Fibroblast of the aortic adventitia (primary cell): Measurements from ENCODE around the gene TRIB2. TPM values are rescaled to one million over a fixed set of nuclear protein-coding genes. Genes with fewer than 3 reads are reported as not detected.

Experiments
- DNase-seq: peaks from one replicate; pipeline ENCODE4 v3.0.0-alpha.2; 2010; ENCODE audit warnings: low read depth
- H3K4me3 ChIP-seq: 2 replicates; pipeline ENCODE4 v1.5.1; 2011; ENCODE audit warnings: low read depth, mild to moderate bottlenecking, control low read depth, low read length, moderate library complexity
- total RNA-seq: library from RNA; depleted of rRNA; stranded (reverse); fragments of >200 nt; gene quantifications from 2 replicates; pipeline ENCODE4 v1.2.3, GENCODE V29; 2012; ENCODE audit warnings: low replicate concordance
- TF ChIP-seq, protein P1 (sequence below): IDR thresholded peaks from 2 replicates; pipeline ENCODE4 v1.5.1; 2011; ENCODE audit warnings: mild to moderate bottlenecking, low read length, control low read depth, inconsistent platforms; ENCODE audit not compliant: insufficient read depth

The TRIB2 gene
- total RNA-seq, 1 donor: 39.9 TPM

DNA sequence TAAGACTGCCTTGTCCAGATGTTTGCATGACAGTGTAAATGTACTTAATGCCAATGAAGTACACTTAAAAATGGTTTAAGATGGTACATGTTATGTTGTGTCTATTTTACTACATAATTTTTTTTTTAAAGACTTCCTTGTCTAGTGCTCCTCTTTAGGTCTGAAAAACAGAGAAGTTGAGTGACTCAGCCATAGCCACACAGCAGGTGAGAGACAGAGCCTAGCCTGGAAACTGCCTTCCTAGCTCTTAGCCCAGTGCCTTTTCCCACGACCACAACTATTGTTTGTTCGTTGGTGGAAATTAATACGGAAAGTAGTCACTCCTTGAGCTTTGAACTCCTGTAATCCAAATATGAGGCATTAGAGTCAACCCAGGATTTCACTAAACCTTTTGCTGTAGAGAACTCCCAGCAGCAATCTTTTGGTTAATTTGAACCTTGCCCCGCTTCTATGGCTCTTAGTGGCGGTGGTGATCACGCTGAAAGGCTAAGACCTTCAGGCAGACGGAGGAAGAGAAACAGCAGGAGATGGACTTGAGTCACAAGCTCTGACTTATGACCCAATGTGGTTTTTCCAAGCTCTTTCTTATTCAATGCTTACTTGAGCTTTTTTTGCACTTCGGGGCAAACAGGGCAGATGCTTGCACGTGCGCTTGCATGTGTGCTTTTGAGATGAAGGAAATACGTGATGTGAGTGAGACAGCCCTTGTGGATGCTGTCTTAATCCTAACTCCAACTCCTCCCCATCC lies 21.2 kb downstream of the TRIB2 start:
- TF ChIP-seq, protein P1, sequence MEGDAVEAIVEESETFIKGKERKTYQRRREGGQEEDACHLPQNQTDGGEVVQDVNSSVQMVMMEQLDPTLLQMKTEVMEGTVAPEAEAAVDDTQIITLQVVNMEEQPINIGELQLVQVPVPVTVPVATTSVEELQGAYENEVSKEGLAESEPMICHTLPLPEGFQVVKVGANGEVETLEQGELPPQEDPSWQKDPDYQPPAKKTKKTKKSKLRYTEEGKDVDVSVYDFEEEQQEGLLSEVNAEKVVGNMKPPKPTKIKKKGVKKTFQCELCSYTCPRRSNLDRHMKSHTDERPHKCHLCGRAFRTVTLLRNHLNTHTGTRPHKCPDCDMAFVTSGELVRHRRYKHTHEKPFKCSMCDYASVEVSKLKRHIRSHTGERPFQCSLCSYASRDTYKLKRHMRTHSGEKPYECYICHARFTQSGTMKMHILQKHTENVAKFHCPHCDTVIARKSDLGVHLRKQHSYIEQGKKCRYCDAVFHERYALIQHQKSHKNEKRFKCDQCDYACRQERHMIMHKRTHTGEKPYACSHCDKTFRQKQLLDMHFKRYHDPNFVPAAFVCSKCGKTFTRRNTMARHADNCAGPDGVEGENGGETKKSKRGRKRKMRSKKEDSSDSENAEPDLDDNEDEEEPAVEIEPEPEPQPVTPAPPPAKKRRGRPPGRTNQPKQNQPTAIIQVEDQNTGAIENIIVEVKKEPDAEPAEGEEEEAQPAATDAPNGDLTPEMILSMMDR: no peak
- DNase-seq: no peak

DNA sequence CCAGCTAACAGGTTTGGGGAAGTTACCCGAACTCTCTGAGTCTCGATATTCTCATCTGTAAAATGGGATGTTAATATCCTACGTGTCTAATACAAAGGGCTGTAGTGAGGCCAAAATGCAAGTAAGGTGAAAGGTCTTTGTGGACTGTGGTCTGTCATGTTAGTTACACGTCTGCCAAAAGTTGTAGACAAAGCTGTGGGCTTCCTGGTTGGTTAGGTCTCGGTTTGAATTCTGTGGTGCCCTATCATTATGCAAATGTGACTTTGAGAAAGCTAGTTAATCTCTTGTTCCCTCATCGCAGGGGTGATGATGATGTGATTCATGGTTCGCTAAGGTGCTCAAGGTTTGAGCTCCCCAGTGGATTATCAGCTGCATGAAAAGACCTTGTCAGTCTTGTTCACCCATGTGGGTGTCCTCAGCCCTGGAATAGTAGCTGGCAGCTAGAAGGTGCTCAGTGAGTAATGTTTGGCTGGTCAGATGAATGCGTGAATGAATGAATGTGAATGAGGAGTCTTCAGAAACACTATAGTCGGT lies 23.1 kb downstream of the TRIB2 start:
- TF ChIP-seq, protein P1: no peak
- DNase-seq: no peak
- H3K4me3 ChIP-seq: no peak overlapping the region

More for the DNA sequence above, 21.2 kb downstream of the TRIB2 start:
- H3K4me3 ChIP-seq: no peak overlapping the region

DNA sequence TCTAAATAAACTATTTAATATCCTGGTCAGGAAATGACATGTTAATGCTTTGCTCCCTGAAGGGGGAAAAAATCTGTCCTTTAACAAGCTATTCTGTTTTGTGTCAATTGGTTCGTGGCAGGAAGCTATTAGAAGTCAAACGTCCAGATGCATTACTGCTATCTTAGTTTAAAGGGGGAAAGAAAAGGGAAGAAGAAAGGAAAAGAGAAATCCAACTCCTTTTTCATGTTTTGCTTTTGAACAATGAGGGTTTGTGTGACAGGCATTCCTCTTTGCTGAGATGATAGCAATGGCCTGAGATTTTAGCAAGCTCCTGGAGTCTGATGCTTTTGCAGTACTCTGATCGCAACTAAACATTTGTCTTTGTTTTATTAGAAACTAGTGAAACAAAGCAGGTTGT lies 24.6 kb downstream of the TRIB2 start:
- TF ChIP-seq, protein P1: no peak
- no peak for DNase-seq
- H3K4me3 ChIP-seq: no peak overlapping the region

DNA sequence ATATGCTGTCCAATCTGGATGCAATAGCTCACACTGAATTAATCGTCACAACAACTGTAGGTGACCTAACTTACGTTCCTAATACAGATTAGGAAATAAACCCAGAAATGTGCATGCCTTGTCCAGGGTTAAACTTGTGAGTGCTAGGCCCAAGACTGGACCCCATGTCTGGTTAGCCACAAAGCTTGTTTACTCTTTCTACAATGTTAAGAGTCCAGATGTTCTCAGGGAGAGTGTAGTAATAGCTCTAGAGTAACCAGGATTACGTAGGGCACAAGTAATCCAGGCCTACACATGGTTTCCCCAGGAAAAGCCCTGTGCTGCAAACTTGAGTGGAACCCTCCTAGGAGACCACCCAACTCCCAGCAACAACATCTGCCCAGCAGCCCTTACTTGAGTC lies 26.2 kb downstream of the TRIB2 start:
- DNase-seq: no peak

DNA sequence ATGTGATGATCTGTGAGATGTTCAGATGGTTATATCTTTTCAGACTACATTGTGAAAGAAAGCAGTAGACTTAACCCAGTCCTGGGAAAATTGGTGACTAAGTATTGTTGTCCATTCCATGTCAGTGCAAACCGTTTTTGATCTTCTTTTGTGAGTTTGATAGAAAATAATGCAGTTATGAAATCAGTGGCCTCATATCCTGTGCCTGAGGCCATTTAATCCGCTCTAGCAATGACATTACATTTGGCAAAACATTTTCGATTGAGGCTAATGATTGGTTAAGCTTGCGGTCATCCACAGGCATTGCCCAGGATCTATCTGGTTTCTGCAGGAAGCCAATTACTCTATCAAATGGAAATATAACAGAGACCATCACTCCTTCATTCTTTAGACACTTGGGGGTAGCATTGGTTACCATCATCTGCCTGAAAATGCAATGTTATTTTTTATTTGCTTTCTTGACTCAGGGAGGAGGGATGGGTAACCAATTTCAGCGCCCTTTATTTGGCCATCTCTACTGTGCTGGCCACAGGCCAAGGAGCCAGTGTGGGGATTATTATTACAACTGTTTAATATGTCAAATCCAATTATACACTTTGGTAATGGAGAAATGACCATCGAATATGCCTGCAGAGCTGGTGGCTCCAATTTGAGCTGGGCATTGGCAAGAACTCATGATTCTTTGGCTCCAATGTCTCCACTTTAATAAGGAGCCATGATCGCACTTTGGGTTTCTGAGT lies 33.6 kb downstream of the TRIB2 start:
- DNase-seq: no peak
- no peak overlapping the region for H3K4me3 ChIP-seq
- TF ChIP-seq, protein P1: no peak

More for the DNA sequence above, 26.2 kb downstream of the TRIB2 start:
- TF ChIP-seq, protein P1: no peak
- no peak overlapping the region for H3K4me3 ChIP-seq

DNA sequence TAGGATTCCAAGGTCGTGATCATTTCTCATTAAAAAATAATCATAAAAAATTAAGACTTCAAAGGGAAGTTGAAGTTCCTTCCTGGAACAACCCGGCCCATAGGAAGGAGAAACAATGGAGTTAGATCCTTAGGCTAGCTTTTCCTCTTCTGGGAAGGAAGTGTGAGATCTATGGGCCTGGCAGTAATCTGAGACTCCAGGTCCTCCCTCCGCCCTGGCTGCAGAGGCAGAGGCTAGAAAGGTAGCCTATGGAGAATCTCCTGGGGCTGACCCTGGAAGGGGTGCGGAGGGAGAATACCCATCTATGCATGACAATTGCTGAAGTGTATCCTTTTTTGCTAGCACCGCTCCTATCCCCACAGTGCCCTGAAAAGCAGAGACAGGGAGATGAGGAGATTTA lies 37.9 kb downstream of the TRIB2 start:
- no peak overlapping the region for H3K4me3 ChIP-seq
- TF ChIP-seq, protein P1: no peak
- DNase-seq: no peak
